Fibroblast of the aortic adventitia (primary cell): Measurements from ENCODE around the gene HTRA3. TPM values are rescaled to one million over a fixed set of nuclear protein-coding genes. Genes with fewer than 3 reads are reported as not detected.

Experiments
- DNase-seq: peaks from one replicate; pipeline ENCODE4 v3.0.0-alpha.2; 2010; ENCODE audit warnings: low read depth
- H3K4me3 ChIP-seq: 2 replicates; pipeline ENCODE4 v1.5.1; 2011; ENCODE audit warnings: low read depth, mild to moderate bottlenecking, control low read depth, low read length, moderate library complexity
- total RNA-seq: library from RNA; depleted of rRNA; stranded (reverse); fragments of >200 nt; gene quantifications from 2 replicates; pipeline ENCODE4 v1.2.3, GENCODE V29; 2012; ENCODE audit warnings: low replicate concordance
- TF ChIP-seq, protein P1 (sequence below): IDR thresholded peaks from 2 replicates; pipeline ENCODE4 v1.5.1; 2011; ENCODE audit warnings: mild to moderate bottlenecking, low read length, control low read depth, inconsistent platforms; ENCODE audit not compliant: insufficient read depth

HTRA3 gene
- total RNA-seq, 1 donor = 7.6 TPM

DNA sequence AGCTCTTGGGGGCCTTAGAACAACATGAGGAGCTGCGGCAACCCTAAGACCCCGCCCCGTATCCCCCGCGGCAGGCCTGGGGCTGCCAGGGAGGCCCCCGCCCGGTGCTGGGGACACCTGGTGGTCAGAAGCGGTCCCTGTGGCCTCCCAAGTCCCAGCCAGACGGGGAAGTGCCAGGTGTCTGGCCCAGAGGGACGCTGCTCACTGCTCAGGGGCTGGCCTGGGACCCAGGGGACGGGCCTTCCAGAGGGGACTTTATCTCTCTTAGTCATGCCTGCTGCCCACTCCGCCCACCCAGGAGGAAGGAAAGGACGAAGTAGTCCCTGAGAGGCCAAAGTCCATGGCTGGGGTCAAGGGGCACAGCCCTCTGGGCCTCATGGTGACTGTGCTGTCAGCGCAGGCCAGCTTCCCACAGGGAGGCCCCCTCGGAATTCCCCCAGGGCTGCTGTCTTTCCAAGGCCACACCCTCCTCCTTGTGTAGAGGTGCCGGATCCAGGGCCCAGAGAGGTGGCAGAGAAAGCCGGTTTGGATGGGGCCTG is 31.0 kb upstream of the HTRA3 start:
- TF ChIP-seq, protein P1, sequence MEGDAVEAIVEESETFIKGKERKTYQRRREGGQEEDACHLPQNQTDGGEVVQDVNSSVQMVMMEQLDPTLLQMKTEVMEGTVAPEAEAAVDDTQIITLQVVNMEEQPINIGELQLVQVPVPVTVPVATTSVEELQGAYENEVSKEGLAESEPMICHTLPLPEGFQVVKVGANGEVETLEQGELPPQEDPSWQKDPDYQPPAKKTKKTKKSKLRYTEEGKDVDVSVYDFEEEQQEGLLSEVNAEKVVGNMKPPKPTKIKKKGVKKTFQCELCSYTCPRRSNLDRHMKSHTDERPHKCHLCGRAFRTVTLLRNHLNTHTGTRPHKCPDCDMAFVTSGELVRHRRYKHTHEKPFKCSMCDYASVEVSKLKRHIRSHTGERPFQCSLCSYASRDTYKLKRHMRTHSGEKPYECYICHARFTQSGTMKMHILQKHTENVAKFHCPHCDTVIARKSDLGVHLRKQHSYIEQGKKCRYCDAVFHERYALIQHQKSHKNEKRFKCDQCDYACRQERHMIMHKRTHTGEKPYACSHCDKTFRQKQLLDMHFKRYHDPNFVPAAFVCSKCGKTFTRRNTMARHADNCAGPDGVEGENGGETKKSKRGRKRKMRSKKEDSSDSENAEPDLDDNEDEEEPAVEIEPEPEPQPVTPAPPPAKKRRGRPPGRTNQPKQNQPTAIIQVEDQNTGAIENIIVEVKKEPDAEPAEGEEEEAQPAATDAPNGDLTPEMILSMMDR = peak; percentile 35
- DNase-seq = no peak

DNA sequence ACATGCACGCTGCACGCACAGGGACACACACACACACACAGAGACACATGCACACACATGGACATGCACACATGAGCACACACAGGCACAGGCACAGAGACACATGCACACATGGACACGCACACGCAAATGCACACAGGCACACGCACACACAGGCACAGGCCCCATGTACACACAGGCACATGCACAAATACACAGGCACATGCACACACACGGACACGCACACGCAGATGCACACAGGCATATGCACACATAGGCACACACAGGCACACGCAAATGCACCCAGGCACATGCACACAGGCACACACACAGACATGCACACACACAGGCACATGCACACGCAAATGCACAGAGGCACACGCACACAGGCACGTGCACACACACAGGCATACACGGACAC is 30.3 kb upstream of the HTRA3 start:
- no peak for DNase-seq
- TF ChIP-seq, protein P1 = no peak
- no peak overlapping the region for H3K4me3 ChIP-seq

More for the DNA sequence above, 31.0 kb upstream of the HTRA3 start:
- H3K4me3 ChIP-seq = no peak overlapping the region

DNA sequence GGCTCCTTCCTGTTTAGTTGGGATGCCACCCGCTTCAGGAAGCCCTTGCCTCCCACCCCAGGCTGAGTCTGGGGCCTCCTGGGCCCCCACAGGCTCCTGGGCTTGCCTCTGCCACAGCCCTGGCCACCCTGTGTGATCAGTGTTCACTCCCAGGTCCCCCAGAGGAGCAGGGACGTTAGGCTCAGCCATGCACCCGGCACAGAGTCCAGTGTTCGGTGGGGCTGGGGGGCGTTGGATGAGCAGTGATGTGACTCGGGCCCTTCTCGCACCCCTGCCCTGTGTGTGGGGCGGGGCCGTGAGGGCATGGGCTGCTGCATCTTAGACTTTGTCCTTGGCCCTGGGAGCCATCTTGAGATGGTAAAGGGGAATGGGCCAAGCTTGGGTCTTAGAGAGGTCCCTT is 29.9 kb upstream of the HTRA3 start:
- no peak for DNase-seq
- TF ChIP-seq, protein P1 = no peak
- H3K4me3 ChIP-seq = no peak overlapping the region

DNA sequence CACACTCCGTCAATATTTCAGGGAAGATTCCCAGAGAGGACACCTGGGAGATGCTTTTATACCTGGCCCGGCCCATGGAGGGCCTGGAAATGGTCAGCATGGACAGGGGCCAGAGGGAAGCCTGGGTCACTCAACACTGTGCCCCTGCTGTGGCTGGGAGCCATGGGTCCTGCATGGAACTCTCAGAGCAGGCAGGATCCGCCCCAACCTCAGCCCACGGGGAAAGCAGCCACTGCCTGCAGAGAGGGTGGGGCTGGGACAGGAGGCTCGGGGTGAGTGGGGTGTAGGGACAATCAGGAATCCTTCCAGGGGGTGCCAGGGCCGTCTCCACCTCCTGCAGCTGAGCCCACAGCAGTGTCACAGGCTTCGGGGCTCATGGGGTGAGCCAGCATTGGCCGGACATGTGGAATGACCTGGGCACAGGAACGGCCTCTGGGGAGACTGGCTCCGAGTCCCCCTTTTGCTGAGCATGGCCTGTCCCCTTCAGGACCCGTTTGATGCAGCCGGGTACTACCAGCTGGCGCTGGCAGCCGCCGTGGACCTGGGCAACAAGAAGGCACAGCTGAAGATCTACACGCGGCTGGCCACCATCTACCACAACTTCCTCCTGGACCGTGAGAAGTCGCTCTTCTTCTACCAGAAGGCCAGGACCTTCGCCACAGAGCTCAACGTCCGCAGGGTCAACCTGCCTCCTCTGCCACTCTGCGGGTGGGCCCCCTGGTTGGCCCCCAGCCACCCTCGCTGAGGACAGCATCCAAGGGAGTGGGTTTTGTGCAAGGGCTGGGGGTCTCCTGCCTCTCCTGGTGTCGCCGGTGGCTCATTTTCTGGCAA is 29.1 kb upstream of the HTRA3 start:
- no peak for DNase-seq
- H3K4me3 ChIP-seq = no peak overlapping the region
- TF ChIP-seq, protein P1 = no peak

DNA sequence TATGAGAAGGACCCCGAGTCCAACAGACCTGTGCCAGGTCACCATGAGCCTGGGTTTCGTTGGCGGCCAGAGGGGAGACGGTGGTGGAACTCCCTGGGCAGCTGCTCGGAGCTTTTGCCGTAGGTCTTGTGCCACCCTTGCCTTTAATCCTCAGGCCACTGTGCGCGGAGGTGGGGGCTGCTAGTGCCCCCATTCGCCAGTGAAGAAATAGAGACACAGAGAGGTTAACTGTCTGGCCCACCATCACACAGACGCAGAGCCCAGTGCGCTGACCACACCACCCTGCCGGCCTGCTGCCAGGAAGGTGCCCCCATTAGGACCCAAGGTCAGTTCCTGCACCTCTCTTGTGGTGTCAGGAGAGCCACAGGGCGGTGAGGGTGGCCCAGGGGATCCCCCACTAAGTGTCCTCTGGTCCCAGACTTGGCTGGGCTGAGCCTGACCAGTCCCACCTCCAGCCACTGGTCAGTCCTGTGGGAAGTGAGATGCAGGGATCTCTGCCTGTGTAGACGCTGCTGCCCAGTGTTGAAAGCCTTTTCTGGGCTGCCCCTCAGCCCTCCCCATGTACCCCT is 28.3 kb upstream of the HTRA3 start:
- no peak overlapping the region for H3K4me3 ChIP-seq
- DNase-seq = no peak
- TF ChIP-seq, protein P1 = no peak

DNA sequence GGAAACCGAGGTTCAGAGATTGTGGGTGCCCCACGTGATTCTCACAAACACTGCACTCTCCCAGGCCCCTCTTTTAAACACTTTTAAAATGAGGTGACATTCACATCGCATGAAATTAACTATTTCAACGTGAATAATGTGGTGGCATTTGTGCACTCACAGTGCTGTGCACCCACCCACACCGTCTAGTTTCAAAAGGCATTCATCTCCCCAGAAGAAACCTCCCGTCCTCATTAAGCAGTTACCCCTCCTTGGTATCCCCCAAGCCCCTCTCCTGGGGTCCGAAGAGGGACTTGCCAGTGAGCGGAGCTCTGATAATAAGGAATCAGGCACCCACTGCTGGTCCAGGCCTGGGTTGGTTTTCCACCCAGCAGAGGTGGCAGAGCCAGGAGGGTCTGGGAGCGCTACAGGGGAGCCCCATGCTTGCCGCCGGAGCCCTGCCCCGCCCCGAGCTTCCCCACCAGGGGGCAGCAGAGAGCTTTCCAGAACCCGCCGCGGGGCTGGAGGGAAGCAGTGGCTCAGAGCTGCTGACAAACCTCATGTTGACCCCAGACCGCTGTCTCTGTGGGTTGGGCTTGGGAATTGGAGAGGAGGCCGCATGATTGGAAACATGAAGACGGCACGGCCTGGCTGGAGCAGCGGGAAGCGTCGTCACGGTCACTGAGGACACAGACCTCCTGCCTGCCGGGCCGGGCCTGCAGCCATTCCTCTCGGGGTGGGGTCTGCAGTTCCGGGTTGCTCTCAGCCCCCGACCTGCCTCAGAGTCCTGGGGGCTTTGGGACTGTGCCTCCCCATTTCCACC is 27.5 kb upstream of the HTRA3 start:
- peak; percentile 82 for DNase-seq
- TF ChIP-seq, protein P1 = peak; percentile 95
- H3K4me3 ChIP-seq = no peak overlapping the region
